Activated CD8-positive, alpha-beta memory T cell treated with anti-CD3 and anti-CD28 coated beads for 36 hours (primary cell): ENCODE results near the gene C19orf38. TPM values are rescaled to one million over a fixed set of nuclear protein-coding genes. Genes with fewer than 3 reads are reported as not detected.
"Not testable (repeated sequence)": the region's sequence is repeated elsewhere in the genome, so short reads cannot be mapped to it uniquely, and the experiment has no call there.

ENCODE experiments used
- CTCF ChIA-PET: fragments of 350-600 bp; sonication (Branson Sonifier 250); formaldehyde crosslinking; loops from one replicate; lab custom pipeline; 2021; ENCODE audit warnings: antibody characterized with exemption; lab: Charles Lee
- POLR2A ChIA-PET: fragments of 350-600 bp; sonication (Branson Sonifier 250); formaldehyde crosslinking; loops from one replicate; lab custom pipeline; 2021; ENCODE audit warnings: antibody characterized with exemption; lab: Charles Lee
- total RNA-seq, 2 experiments: library from RNA; stranded (reverse); gene quantifications; one replicate each; pipeline ENCODE4 v1.2.3, GENCODE V29; 2021

C19orf38 gene
- total RNA-seq, 2 experiments from 2014 or later, result 0.44 to 0.48 TPM

- CTCF ChIA-PET, result interaction anchor here (1.0 to 6.3 kb wide), 8 partner anchors 9 to 210 kb away, joined by 3 to 82 read pairs (median 8); partner anchors contain the start of genes DNM2, QTRT1 and TMED1
- POLR2A ChIA-PET, result interaction anchor here (1.4 kb wide), 1 partner anchor 146 kb away, joined by 3 read pairs; the partner anchor contains the start of gene DNM2
These were observed 15.0 kb downstream of the C19orf38 start for GRCh38 chr19:10863107-10863717.

GRCh38 chr19:10864538-10864899, 16.3 kb downstream of the C19orf38 start:
- CTCF ChIA-PET, result interaction anchor here (0.6 to 6.3 kb wide), 22 partner anchors 8 to 212 kb away, joined by 3 to 82 read pairs (median 5); partner anchors contain the start of genes DNM2, QTRT1 and TMED1
- POLR2A ChIA-PET, result interaction anchor here (0.6 to 1.4 kb wide), 3 partner anchors 68 to 147 kb away, joined by 3 to 6 read pairs (median 3); partner anchors contain the start of gene DNM2

GRCh38 chr19:10866495-10866894, 18.3 kb downstream of the C19orf38 start:
- CTCF ChIA-PET, result interaction anchor here (0.7 to 2.9 kb wide), 6 partner anchors 8 to 149 kb away, joined by 3 to 22 read pairs (median 4); partner anchors contain the start of gene DNM2
- POLR2A ChIA-PET, result no interaction called here

GRCh38 chr19:10868872-10869547, 20.8 kb downstream of the C19orf38 start:
- POLR2A ChIA-PET, result interaction anchor here (1.3 kb wide), 1 partner anchor 151 kb away, joined by 3 read pairs; the partner anchor contains the start of gene DNM2

GRCh38 chr19:10869872-10870311, 21.7 kb downstream of the C19orf38 start:
- ChIA-PET CTCF (interaction anchor here (0.8 to 1.1 kb wide), 2 partner anchors 8 to 15 kb away, joined by 4 to 5 read pairs; no protein-coding TSS in a partner anchor), POLR2A (interaction anchor here (0.6 to 1.3 kb wide), 2 partner anchors 152 to 568 kb away, joined by 3 to 4 read pairs; partner anchors contain the start of gene DNM2)

More at GRCh38 chr19:10868872-10869547, 20.8 kb downstream of the C19orf38 start:
- CTCF ChIA-PET, result interaction anchor here (2.0 kb wide), 1 partner anchor 10 kb away, joined by 6 read pairs; no protein-coding TSS in a partner anchor

GRCh38 chr19:10870501-10870954, 22.3 kb downstream of the C19orf38 start:
- POLR2A ChIA-PET, result interaction anchor here (0.6 kb wide), 3 partner anchors 35 to 569 kb away, joined by 3 to 4 read pairs (median 4); partner anchors contain the start of genes DNM2 and TMED1
- CTCF ChIA-PET, result interaction anchor here (0.6 to 1.8 kb wide), 10 partner anchors 9 to 771 kb away, joined by 3 to 10 read pairs (median 4); partner anchors contain the start of gene TMED1

- ChIA-PET CTCF (interaction anchor here (0.6 to 1.8 kb wide), 8 partner anchors 10 to 771 kb away, joined by 3 to 10 read pairs (median 4); partner anchors contain the start of gene TMED1), POLR2A (interaction anchor here (0.6 kb wide), 2 partner anchors 35 to 153 kb away, joined by 3 to 4 read pairs; partner anchors contain the start of genes DNM2 and TMED1)
These were observed 22.9 kb downstream of the C19orf38 start, which contains the start of gene CARM1 for GRCh38 chr19:10870955-10871603. TSS of gene CARM1 (plus strand) at chr19:10871553. CDS start at chr19:10871703, 150 bp downstream.

- ChIA-PET CTCF (interaction anchor here (0.6 to 1.8 kb wide), 11 partner anchors 8 to 313 kb away, joined by 3 to 10 read pairs (median 5); partner anchors contain the start of gene TMED1), POLR2A (interaction anchor here (0.8 kb wide), 2 partner anchors 35 to 218 kb away, joined by 3 read pairs; partner anchors contain the start of gene LDLR)
These were observed 23.7 kb downstream of the C19orf38 start for GRCh38 chr19:10871711-10872545.

GRCh38 chr19:10872546-10873107, 24.4 kb downstream of the C19orf38 start:
- ChIA-PET CTCF (interaction anchor here (0.6 to 1.8 kb wide), 12 partner anchors 8 to 1530 kb away, joined by 3 to 10 read pairs (median 4); partner anchors contain the start of gene TMED1), POLR2A (interaction anchor here (0.6 to 0.8 kb wide), 3 partner anchors 36 to 217 kb away, joined by 3 read pairs; partner anchors contain the start of gene LDLR)

GRCh38 chr19:10874024-10874423, 25.8 kb downstream of the C19orf38 start:
- POLR2A ChIA-PET, result interaction anchor here (0.5 to 0.7 kb wide), 3 partner anchors 47 to 454 kb away, joined by 4 to 7 read pairs (median 6); partner anchors contain the start of gene PDE4A

GRCh38 chr19:10876459-10877240, 28.4 kb downstream of the C19orf38 start:
- ChIA-PET CTCF (interaction anchor here (0.6 to 0.8 kb wide), 3 partner anchors 9 to 163 kb away, joined by 3 read pairs; no protein-coding TSS in a partner anchor), POLR2A (no interaction called here)

More at GRCh38 chr19:10874024-10874423, 25.8 kb downstream of the C19orf38 start:
- CTCF ChIA-PET, result interaction anchor here (1.7 kb wide), 1 partner anchor 56 kb away, joined by 5 read pairs; no protein-coding TSS in a partner anchor

- CTCF ChIA-PET, result interaction anchor here (0.6 kb wide), 2 partner anchors 10 to 163 kb away, joined by 3 read pairs; no protein-coding TSS in a partner anchor
- POLR2A ChIA-PET, result not testable (repeated sequence)
These were observed 29.4 kb downstream of the C19orf38 start for GRCh38 chr19:10877608-10878007.

GRCh38 chr19:10878253-10878652, 30.0 kb downstream of the C19orf38 start:
- ChIA-PET CTCF (no interaction called here), POLR2A (no interaction called here)

- CTCF ChIA-PET, result interaction anchor here (1.6 to 2.9 kb wide), 2 partner anchors 9 to 11 kb away, joined by 6 to 10 read pairs; no protein-coding TSS in a partner anchor
These were observed 33.3 kb downstream of the C19orf38 start for GRCh38 chr19:10881403-10882107.

GRCh38 chr19:10882108-10882457, 33.9 kb downstream of the C19orf38 start:
- POLR2A ChIA-PET, result interaction anchor here (0.5 to 0.7 kb wide), 2 partner anchors 139 to 773 kb away, joined by 8 to 9 read pairs; no protein-coding TSS in a partner anchor

More at GRCh38 chr19:10881403-10882107, 33.3 kb downstream of the C19orf38 start:
- POLR2A ChIA-PET, result interaction anchor here (0.5 to 0.7 kb wide), 2 partner anchors 139 to 773 kb away, joined by 8 to 9 read pairs; no protein-coding TSS in a partner anchor

More at GRCh38 chr19:10882108-10882457, 33.9 kb downstream of the C19orf38 start:
- CTCF ChIA-PET, result interaction anchor here (2.9 kb wide), 1 partner anchor 11 kb away, joined by 10 read pairs; no protein-coding TSS in a partner anchor
